ENCODE measurements around the gene ALG14. TPM values are rescaled to one million over a fixed set of nuclear protein-coding genes. Genes with fewer than 3 reads are reported as not detected.

Gene ALG14
- polyA plus RNA-seq, 1 donor from 2014 or later: 2.6 TPM

DNA sequence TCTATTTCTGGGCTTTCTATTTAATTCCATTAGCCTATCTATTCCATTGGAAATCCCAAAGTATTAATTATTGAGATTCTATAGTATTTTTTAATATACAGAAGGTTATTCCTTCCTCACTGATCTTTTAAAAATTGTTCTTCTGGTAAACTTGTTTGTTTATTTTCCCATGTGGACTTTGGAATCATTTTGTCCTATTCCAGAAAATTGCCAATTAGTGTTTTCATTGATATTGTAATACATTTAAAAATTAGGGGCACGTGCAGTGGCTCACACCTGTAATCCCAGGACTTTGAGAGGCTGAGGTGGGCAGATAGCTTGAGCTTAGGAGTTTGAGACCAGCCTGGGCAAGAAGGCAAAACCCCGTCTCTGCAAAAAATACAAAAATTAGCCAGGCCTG is 36.0 kb upstream of the ALG14 start:
- TF ChIP-seq SMC3 (conservative IDR thresholded peaks at IDR 0.05; ENCODE audit: poor library complexity) (no peak), REST (IDR thresholded peaks at IDR 0.05; ENCODE audit: borderline replicate concordance) (no peak), POLR2AphosphoS5 (IDR thresholded peaks at IDR 0.05) (no peak), TAF1 (IDR thresholded peaks at IDR 0.05; ENCODE audit: low read depth) (no peak), EP300 (conservative IDR thresholded peaks at IDR 0.05; ENCODE audit: poor library complexity, severe bottlenecking) (no peak), RAD21 (conservative IDR thresholded peaks at IDR 0.05) (no peak), MXI1 (conservative IDR thresholded peaks at IDR 0.05; ENCODE audit: poor library complexity, severe bottlenecking) (no peak), EZH2 (IDR thresholded peaks at IDR 0.05; ENCODE audit: borderline replicate concordance, insufficient read depth, low read length, poor library complexity, severe bottlenecking) (no peak)
- TF ChIP-seq, protein P1, sequence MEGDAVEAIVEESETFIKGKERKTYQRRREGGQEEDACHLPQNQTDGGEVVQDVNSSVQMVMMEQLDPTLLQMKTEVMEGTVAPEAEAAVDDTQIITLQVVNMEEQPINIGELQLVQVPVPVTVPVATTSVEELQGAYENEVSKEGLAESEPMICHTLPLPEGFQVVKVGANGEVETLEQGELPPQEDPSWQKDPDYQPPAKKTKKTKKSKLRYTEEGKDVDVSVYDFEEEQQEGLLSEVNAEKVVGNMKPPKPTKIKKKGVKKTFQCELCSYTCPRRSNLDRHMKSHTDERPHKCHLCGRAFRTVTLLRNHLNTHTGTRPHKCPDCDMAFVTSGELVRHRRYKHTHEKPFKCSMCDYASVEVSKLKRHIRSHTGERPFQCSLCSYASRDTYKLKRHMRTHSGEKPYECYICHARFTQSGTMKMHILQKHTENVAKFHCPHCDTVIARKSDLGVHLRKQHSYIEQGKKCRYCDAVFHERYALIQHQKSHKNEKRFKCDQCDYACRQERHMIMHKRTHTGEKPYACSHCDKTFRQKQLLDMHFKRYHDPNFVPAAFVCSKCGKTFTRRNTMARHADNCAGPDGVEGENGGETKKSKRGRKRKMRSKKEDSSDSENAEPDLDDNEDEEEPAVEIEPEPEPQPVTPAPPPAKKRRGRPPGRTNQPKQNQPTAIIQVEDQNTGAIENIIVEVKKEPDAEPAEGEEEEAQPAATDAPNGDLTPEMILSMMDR (IDR thresholded peaks at IDR 0.05; ENCODE audit: poor library complexity, severe bottlenecking): no peak
- H2AFZ ChIP-seq (ENCODE audit: low read depth, low read length): no peak overlapping the region

GRCh38 chr1:95098196-95098595 is 25.4 kb upstream of the ALG14 start:
- Histone ChIP-seq H3K9ac (ENCODE audit: low read length) (no peak overlapping the region), H3K4me2 (ENCODE audit: low read length) (no peak overlapping the region), H3K4me3 (ENCODE audit: low read length) (no peak overlapping the region), H3K79me2 (replicated peaks; ENCODE audit: insufficient read depth, low read length) (no peaks in the 10 kb centered on the region), H3K9me2 (ENCODE audit: insufficient read depth, low read length) (no peaks in the 10 kb centered on the region), H2AFZ (ENCODE audit: low read depth, low read length) (no peak overlapping the region), H4K20me1 (ENCODE audit: insufficient read depth) (no peaks in the 10 kb centered on the region), H3K27ac (ENCODE audit: low read length) (no peak overlapping the region), H3K27me3 (ENCODE audit: insufficient read depth, low read depth, low read length) (no peaks in the 10 kb centered on the region), H3K9me3 (ENCODE audit: low read length) (no peaks in the 10 kb centered on the region), H3F3A (ENCODE audit: insufficient read depth, low read length, poor library complexity, severe bottlenecking) (no peaks in the 10 kb centered on the region), H3K36me3 (ENCODE audit: insufficient read depth, low read length) (no peaks in the 10 kb centered on the region)
- TF ChIP-seq RAD21 (conservative IDR thresholded peaks at IDR 0.05) (no peak), MXI1 (conservative IDR thresholded peaks at IDR 0.05; ENCODE audit: poor library complexity, severe bottlenecking) (no peak), EZH2 (IDR thresholded peaks at IDR 0.05; ENCODE audit: borderline replicate concordance, insufficient read depth, low read length, poor library complexity, severe bottlenecking) (no peak), SMC3 (conservative IDR thresholded peaks at IDR 0.05; ENCODE audit: poor library complexity) (no peak), TAF1 (IDR thresholded peaks at IDR 0.05; ENCODE audit: low read depth) (no peak), REST (IDR thresholded peaks at IDR 0.05; ENCODE audit: borderline replicate concordance) (no peak), POLR2AphosphoS5 (IDR thresholded peaks at IDR 0.05) (no peak), EP300 (conservative IDR thresholded peaks at IDR 0.05; ENCODE audit: poor library complexity, severe bottlenecking) (no peak)
- TF ChIP-seq, protein P1 (IDR thresholded peaks at IDR 0.05; ENCODE audit: poor library complexity, severe bottlenecking): no peak

More for the DNA sequence above, 36.0 kb upstream of the ALG14 start:
- H3K9me2 ChIP-seq (ENCODE audit: insufficient read depth, low read length): no peaks in the 10 kb centered on the region
- H3K4me3 ChIP-seq (ENCODE audit: low read length): no peak overlapping the region
- no peak overlapping the region for H3K9ac ChIP-seq (ENCODE audit: low read length)
- no peak overlapping the region for H3K27ac ChIP-seq (ENCODE audit: low read length)
- H3K9me3 ChIP-seq (ENCODE audit: low read length): no peaks in the 10 kb centered on the region
- H3K79me2 ChIP-seq (replicated peaks; ENCODE audit: insufficient read depth, low read length): no peaks in the 10 kb centered on the region
- H3K4me2 ChIP-seq (ENCODE audit: low read length): no peak overlapping the region
- H4K20me1 ChIP-seq (ENCODE audit: insufficient read depth): no peaks in the 10 kb centered on the region
- H3K36me3 ChIP-seq (ENCODE audit: insufficient read depth, low read length): no peaks in the 10 kb centered on the region
- H3K27me3 ChIP-seq (ENCODE audit: insufficient read depth, low read depth, low read length): no peaks in the 10 kb centered on the region
- no peaks in the 10 kb centered on the region for H3F3A ChIP-seq (ENCODE audit: insufficient read depth, low read length, poor library complexity, severe bottlenecking)

Data from neural cell (in vitro differentiated cells).